Skeletal muscle satellite cell (primary cell): Measurements from ENCODE around the gene PIK3CD.

Source experiments
- H3K27me3 ChIP-seq: 2 replicates; pipeline ENCODE4 v1.7.0; 2013; ENCODE audit warnings: low read length; ENCODE audit not compliant: control insufficient read depth, insufficient read depth
- H3K36me3 ChIP-seq: 2 replicates; pipeline ENCODE4 v1.7.0; 2013; ENCODE audit warnings: mild to moderate bottlenecking, control low read depth, low read length; ENCODE audit not compliant: insufficient read depth
- H3K4me1 ChIP-seq: 2 replicates; pipeline ENCODE4 v1.7.0; 2013; ENCODE audit warnings: low read length; ENCODE audit not compliant: control insufficient read depth, insufficient read depth
- H3K4me2 ChIP-seq: 2 replicates; pipeline ENCODE4 v1.7.0; 2013; ENCODE audit warnings: mild to moderate bottlenecking, low read length
- H3K4me3 ChIP-seq: 2 replicates; pipeline ENCODE4 v1.7.0; 2013; ENCODE audit warnings: low read length
- H3K9ac ChIP-seq: 2 replicates; pipeline ENCODE4 v1.7.0; 2013; ENCODE audit warnings: mild to moderate bottlenecking, low read depth, low read length, moderate library complexity
- H3K9me3 ChIP-seq: replicated peaks from 2 replicates; pipeline ENCODE4 v1.7.0; 2013; ENCODE audit warnings: mild to moderate bottlenecking, control low read depth, low read length

The PIK3CD gene

DNA sequence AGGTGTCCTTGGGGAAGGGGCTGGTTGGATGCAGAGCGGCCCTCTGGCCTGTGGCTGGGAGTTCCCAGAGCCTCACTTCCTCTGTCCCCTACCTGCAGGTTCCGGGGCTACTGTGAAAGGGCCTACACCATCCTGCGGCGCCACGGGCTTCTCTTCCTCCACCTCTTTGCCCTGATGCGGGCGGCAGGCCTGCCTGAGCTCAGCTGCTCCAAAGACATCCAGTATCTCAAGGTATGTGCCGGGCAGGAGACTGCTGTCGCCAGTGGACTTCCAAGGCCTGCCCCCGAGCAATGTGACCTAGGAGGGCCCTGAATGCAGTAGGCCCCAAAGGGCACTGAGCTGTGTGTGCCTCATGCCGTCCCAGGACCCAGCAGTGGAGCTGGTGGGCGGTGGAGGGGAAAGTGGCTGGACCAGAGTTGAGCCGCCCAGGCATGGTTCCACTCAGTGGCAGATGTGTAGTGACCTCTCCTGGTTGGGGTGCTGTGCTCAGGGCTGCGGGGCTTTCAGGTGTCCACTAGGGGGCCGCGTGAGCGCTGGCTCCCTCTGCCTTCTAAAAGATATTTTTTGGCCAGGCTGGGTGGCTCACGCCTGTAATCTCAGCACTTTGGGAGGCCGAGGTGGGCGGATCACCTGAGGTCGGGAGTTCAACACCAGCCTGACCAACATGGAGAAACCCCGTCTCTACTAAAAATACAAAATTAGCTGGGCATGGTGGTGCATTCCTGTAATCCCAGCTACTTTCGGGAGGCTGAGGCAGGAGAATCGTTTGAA is 73.4 kb downstream of the PIK3CD start:
- Histone ChIP-seq H3K36me3 (peaks cover 34% of the 10 kb centered on the region), H3K9me3 (peaks cover 8% of the 10 kb centered on the region), H3K4me1 (no peaks in the 10 kb centered on the region), H3K4me2 (no peak overlapping the region), H3K4me3 (no peak overlapping the region), H3K27me3 (no peaks in the 10 kb centered on the region), H3K9ac (no peak overlapping the region)

DNA sequence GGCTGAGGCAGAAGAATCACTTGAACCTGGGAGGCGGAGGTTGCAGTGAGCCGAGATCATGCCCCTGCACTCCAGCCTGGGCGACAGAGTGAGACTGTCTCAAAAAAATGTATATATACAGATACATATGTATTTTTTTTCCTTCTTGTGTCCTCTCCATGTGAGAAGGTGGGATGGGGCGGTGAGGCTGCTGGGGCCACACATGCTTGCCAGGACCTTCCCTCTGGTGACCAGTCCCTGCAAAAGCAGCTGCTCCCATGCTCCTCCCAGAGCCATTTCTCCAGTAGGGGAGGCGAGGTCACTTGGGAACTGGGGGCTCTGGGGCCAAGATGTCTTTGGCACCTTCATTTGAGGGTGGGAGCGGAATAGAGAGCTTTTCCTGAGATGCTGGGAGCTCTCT is 74.9 kb downstream of the PIK3CD start:
- no peaks in the 10 kb centered on the region for H3K27me3 ChIP-seq
- H3K4me3 ChIP-seq = no peak overlapping the region
- peaks cover 49% of the 10 kb centered on the region for H3K36me3 ChIP-seq
- no peaks in the 10 kb centered on the region for H3K4me1 ChIP-seq
- peaks cover 8% of the 10 kb centered on the region for H3K9me3 ChIP-seq
- H3K4me2 ChIP-seq = no peak overlapping the region
- H3K9ac ChIP-seq = no peak overlapping the region

DNA sequence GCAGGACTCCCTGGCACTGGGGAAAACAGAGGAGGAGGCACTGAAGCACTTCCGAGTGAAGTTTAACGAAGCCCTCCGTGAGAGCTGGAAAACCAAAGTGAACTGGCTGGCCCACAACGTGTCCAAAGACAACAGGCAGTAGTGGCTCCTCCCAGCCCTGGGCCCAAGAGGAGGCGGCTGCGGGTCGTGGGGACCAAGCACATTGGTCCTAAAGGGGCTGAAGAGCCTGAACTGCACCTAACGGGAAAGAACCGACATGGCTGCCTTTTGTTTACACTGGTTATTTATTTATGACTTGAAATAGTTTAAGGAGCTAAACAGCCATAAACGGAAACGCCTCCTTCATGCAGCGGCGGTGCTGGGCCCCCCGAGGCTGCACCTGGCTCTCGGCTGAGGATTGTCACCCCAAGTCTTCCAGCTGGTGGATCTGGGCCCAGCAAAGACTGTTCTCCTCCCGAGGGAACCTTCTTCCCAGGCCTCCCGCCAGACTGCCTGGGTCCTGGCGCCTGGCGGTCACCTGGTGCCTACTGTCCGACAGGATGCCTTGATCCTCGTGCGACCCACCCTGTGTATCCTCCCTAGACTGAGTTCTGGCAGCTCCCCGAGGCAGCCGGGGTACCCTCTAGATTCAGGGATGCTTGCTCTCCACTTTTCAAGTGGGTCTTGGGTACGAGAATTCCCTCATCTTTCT is 75.5 kb downstream of the PIK3CD start:
- Histone ChIP-seq H3K4me1 (no peaks in the 10 kb centered on the region), H3K9me3 (peaks cover 8% of the 10 kb centered on the region), H3K9ac (no peak overlapping the region), H3K4me3 (no peak overlapping the region), H3K4me2 (no peak overlapping the region), H3K36me3 (peaks cover 54% of the 10 kb centered on the region), H3K27me3 (no peaks in the 10 kb centered on the region)

DNA sequence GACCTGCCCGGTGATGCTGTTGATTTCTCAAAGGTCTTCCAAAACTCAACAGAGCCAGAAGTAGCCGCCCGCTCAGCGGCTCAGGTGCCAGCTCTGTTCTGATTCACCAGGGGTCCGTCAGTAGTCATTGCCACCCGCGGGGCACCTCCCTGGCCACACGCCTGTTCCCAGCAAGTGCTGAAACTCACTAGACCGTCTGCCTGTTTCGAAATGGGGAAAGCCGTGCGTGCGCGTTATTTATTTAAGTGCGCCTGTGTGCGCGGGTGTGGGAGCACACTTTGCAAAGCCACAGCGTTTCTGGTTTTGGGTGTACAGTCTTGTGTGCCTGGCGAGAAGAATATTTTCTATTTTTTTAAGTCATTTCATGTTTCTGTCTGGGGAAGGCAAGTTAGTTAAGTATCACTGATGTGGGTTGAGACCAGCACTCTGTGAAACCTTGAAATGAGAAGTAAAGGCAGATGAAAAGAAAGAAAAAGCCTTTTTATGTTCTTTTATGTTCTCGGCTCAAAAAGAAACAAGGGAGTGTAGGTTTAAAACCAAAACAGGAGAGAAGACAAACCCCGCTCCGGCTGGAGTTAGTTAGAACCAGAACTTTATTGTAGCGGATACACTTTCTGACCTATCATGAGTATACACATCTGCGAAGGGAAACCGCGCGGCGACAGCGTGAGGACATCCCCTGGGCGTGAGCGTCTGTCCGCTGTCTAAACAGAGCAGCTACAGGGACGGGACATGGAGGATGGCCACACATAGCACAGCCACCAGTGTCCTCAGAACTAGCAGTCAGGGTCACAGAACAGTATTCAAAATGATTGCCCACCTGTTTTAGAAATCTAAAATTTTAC is 77.1 kb downstream of the PIK3CD start:
- Histone ChIP-seq H3K36me3 (peaks cover 54% of the 10 kb centered on the region), H3K4me3 (no peak overlapping the region), H3K9me3 (no peaks in the 10 kb centered on the region), H3K27me3 (no peaks in the 10 kb centered on the region), H3K4me1 (no peaks in the 10 kb centered on the region), H3K9ac (no peak overlapping the region), H3K4me2 (no peak overlapping the region)

DNA sequence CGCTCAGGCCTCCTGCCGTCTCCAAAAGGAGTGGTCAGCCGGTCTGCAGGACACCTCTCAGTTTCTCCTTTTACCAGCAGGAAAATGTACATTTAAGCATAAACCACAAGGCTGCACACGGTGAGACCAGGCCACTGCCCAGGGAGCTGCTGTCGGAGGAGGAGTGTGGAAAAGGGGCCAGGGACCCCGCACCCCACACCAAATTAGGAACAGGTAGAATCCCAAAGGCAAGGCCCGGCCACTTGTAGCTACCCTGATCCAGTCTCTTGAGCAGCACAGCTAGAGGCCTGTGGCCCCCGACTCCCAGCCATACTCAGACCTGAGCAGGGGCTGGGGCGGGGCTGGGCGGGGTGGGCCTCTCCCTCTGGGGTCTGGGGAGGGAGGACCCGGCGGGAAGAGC is 78.0 kb downstream of the PIK3CD start:
- Histone ChIP-seq H3K36me3 (peaks cover 57% of the 10 kb centered on the region), H3K9ac (no peak overlapping the region), H3K4me1 (no peaks in the 10 kb centered on the region)

DNA sequence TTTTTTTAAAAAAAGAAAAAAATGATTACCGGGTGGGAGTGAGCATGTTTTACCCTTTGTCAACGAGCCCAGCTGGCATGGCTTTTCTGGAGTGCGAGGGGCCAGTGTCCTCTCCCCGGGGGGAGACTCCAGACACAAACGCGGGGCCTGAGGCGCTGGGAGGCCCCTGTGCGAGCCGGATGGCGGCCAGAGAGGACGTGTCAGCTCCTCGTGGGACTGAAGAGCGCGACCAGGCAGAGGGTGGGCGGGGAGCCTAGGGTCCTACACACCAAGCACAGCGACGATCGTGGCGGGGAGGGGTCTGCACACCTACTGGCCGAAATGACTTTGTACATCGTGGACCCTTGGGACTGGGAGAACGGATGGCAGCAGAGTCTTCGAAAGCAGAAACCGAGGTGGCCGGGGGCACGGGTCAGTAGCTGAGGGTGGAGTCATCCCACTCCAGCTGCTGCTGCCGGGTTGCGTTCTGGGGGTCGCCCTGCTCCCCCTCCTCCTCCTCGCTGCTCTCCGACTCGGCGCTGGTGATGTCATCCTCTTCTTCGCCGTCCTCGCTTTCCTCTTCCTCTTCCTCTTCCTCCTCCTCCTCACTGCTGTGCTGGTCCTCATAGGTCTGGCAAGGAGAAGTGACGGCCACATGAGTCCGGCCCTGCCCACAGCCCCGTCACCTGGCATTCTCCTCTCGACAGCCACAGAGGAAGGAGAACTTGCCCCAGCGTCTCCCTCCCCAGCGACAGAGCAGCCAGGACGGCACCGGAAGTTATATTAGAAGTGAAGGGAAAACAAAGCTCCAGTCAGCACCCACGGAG is 78.8 kb downstream of the PIK3CD start:
- Histone ChIP-seq H3K4me3 (no peak overlapping the region), H3K4me1 (no peaks in the 10 kb centered on the region), H3K9me3 (no peaks in the 10 kb centered on the region), H3K36me3 (peaks cover 64% of the 10 kb centered on the region), H3K4me2 (no peak overlapping the region), H3K9ac (no peak overlapping the region), H3K27me3 (no peaks in the 10 kb centered on the region)

More for the DNA sequence above, 78.0 kb downstream of the PIK3CD start:
- Histone ChIP-seq H3K4me2 (no peak overlapping the region), H3K27me3 (no peaks in the 10 kb centered on the region), H3K9me3 (no peaks in the 10 kb centered on the region), H3K4me3 (no peak overlapping the region)

DNA sequence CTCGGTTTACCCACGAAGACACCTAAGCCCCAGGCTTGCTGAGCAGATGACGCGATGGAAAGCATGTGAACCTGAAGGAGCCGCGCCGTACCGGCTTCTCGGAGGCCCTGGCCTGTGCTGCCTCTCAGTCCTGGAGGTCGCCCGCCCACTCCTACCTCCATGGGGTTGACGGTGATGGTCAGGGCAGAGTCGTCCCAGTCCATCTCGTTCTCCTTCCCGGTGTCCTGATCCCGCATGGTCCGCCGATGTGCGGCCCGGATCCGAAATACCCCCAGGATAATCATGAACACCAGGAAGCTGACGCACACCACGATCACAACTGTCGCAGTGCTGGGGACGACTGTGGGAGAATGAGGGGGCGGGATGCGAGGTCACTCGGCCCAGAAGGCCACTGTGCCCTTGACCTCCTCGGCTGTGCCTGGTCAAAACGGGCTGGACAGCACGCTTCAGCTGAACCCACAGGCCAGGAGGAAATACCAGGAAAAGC is 79.6 kb downstream of the PIK3CD start:
- H3K4me2 ChIP-seq = no peak overlapping the region
- H3K9me3 ChIP-seq = no peaks in the 10 kb centered on the region
- no peak overlapping the region for H3K4me3 ChIP-seq
- no peaks in the 10 kb centered on the region for H3K4me1 ChIP-seq
- H3K36me3 ChIP-seq = peaks cover 70% of the 10 kb centered on the region
- H3K27me3 ChIP-seq = no peaks in the 10 kb centered on the region
- H3K9ac ChIP-seq = no peak overlapping the region

DNA sequence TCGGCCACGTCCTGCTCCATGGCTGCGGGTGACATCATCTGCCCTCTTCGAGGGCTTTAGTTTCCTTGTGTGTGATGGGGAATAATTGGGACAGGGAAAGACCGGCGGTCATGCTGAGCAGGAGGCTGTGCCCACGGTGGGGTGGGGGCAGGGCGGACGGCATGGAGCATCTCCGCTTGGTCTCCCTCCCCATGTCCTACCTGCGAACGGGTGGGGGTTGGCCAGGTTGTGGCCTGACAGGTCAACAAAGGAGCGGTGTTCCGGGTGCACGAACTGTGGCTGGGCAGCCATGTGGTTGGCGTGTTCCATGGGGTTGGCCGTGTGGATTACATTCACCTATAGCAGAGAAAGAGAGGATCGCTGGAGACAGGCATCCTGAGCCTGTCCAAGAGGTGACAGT is 80.0 kb downstream of the PIK3CD start:
- no peaks in the 10 kb centered on the region for H3K4me1 ChIP-seq
- peaks cover 75% of the 10 kb centered on the region for H3K36me3 ChIP-seq
- no peaks in the 10 kb centered on the region for H3K27me3 ChIP-seq
- no peak overlapping the region for H3K9ac ChIP-seq
- H3K4me3 ChIP-seq = no peak overlapping the region
- no peaks in the 10 kb centered on the region for H3K9me3 ChIP-seq
- H3K4me2 ChIP-seq = no peak overlapping the region

DNA sequence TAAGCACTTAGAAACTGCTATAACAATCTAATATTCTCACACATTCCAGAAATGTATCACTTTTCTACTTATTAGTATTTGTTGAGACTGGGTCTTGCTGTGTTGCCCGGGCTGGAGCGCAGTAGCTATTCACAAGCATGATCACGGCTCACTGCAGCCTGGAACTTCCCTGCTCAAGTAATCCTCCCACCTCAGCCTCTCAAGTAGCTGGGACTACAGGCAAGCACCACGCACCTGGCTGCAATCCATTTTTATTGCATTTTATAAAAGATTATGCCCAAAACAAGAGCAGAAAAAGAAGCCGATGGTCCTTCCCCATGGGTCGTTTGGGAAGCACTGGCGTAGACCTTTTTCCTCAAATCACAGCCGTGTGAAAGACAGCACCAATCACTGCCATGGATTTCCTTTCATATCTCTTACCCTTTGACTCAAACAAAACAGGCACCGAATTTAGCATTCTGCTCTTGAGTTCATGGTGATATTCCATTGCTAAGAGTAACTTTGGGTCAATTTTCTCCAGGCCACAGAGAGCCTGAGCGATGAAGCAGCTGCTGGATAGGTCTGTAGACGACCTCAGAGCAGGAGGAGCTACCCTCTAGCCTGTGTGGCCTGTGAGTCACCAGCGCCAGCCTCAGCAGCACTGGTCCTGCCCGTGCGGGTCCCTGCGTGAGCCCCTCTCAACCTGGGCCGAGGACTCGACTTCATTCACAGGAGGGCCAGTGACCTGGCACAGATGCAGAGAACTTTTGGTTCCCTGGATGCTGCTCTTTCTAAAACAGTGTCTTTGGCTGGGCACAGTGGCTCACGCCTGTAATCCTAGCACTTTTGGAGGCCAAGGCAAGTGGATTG is 80.8 kb downstream of the PIK3CD start:
- Histone ChIP-seq H3K9ac (no peak overlapping the region), H3K27me3 (no peaks in the 10 kb centered on the region), H3K36me3 (peaks cover 75% of the 10 kb centered on the region), H3K4me2 (no peak overlapping the region), H3K9me3 (no peaks in the 10 kb centered on the region), H3K4me3 (no peak overlapping the region), H3K4me1 (no peaks in the 10 kb centered on the region)

DNA sequence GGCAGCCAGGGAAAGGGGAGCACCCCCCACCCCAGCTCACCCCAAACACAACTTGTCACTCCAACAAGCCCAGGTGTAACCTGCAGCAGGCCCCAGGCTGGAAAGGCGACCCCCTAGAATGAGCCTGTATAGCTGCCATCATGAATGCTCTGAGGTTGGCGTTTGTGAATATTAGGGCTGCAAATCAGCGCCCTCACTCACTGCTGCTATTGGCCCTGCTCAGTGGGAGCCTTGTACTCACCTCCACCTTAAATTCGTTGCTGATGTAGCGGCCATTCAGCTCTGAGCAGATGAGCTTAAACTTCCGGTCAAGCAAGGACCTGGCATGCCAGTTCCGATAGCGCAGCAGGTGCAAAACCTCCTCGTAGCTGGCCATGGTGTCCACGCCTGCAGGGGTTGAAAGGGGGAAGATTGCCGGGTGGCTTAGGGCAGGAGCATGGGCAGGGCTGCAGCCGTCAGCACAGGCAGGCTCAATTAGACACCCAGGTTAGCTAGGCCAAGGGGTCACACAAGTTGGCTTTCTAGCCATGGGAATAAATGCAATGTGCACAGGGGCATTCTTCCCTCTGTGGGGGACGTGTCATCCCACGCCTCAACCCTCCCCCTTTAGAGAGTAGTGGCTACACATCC is 81.7 kb downstream of the PIK3CD start:
- Histone ChIP-seq H3K27me3 (no peaks in the 10 kb centered on the region), H3K9me3 (no peaks in the 10 kb centered on the region), H3K4me1 (no peaks in the 10 kb centered on the region), H3K4me3 (no peak overlapping the region), H3K36me3 (peaks cover 72% of the 10 kb centered on the region), H3K4me2 (no peak overlapping the region), H3K9ac (no peak overlapping the region)
